GM12878 (cell line): Measurements from ENCODE around the gene DCAF4L1. TPM values are rescaled to one million over a fixed set of nuclear protein-coding genes. Genes with fewer than 3 reads are reported as not detected.

Source experiments
- ATAC-seq: fragments of 200-7000 bp; cut with Tn5 transposase; 3 replicates; pipeline ENCODE4 v1.9.1; 2020; ENCODE audit warnings: mild to moderate bottlenecking, moderate library complexity
- BruUV-seq: library from RNA; stranded (reverse); fragments of 400-500 nt; replicated peaks from 2 replicates; lab custom pipeline; 2021; lab: Mats Ljungman, UMichigan
- CTCF ChIA-PET: fragments of 300-600 bp; sonication (Branson Sonifier 250); formaldehyde crosslinking; extraction: SDS; loops from one replicate; lab custom pipeline; 2021; ENCODE audit warnings: inconsistent platforms; lab: Yijun Ruan, JAX
- POLR2A ChIA-PET: fragments of 350-600 bp; formaldehyde crosslinking; extraction: SDS; loops from one replicate; lab custom pipeline; 2021; ENCODE audit warnings: inconsistent platforms; lab: Charles Lee
- RAD21 ChIA-PET: fragments of 300-600 bp; sonication (Branson Sonifier 250); formaldehyde crosslinking; loops from one replicate; lab custom pipeline; 2023; ENCODE audit warnings: antibody characterized with exemption; ENCODE audit not compliant: unreplicated experiment; lab: Charles Lee
- SMC1A ChIA-PET: fragments of 300-600 bp; sonication (Branson Sonifier 250); formaldehyde crosslinking; loops from one replicate; lab custom pipeline; 2023; ENCODE audit not compliant: unreplicated experiment, uncharacterized antibody; lab: Charles Lee
- DNase-seq: peaks from one replicate; pipeline ENCODE4 v3.0.0-alpha.2; 2011; ENCODE audit warnings: low read depth, low spot score
- FAIRE-seq: peaks from 3 replicates; lab custom pipeline; 2011; peaks lifted over from hg19 to GRCh38; lab: Jason Lieb, UNC
- H2AFZ ChIP-seq: 2 replicates; pipeline ENCODE4 v1.6.0; 2011; ENCODE audit warnings: low read depth, low read length, control low read depth; ENCODE audit not compliant: control insufficient read depth
- H3K27ac ChIP-seq: 2 replicates; pipeline ENCODE4 v1.5.1; 2011; ENCODE audit warnings: control low read depth; ENCODE audit not compliant: control insufficient read depth, insufficient read depth
- H3K27me3 ChIP-seq, 2 experiments: replicated peaks in 1 of 2; 2 replicates each; pipeline versions ENCODE4 v1.6.0 to v1.6.1; 2011; ENCODE audit warnings: low read length in 1 of 2; ENCODE audit not compliant: control insufficient read depth in 2 of 2, insufficient read depth in 2 of 2
- H3K36me3 ChIP-seq, 2 experiments: 2 replicates each; pipeline ENCODE4 v1.5.1; 2011; ENCODE audit warnings: low read length in 1 of 2; ENCODE audit not compliant: control insufficient read depth in 2 of 2, insufficient read depth in 2 of 2
- H3K4me1 ChIP-seq: 2 replicates; pipeline ENCODE4 v1.6.1; 2011; ENCODE audit warnings: mild to moderate bottlenecking, low read length, moderate library complexity, mixed read lengths; ENCODE audit not compliant: control insufficient read depth, insufficient read depth
- H3K4me2 ChIP-seq: 2 replicates; pipeline ENCODE4 v1.6.0; 2011; ENCODE audit warnings: control low read depth; ENCODE audit not compliant: control insufficient read depth, insufficient read depth
- H3K4me3 ChIP-seq: fragments of 200-600 bp; sonication (generic); 2 replicates; pipeline ENCODE4 v1.5.1; 2016
- H3K79me2 ChIP-seq: 2 replicates; pipeline ENCODE4 v1.6.0; 2011; ENCODE audit warnings: low read length; ENCODE audit not compliant: control insufficient read depth, insufficient read depth
- H3K9ac ChIP-seq: 2 replicates; pipeline ENCODE4 v1.8.0; 2011; ENCODE audit warnings: low read length, control low read depth, mixed read lengths; ENCODE audit not compliant: control insufficient read depth, insufficient read depth
- H3K9me3 ChIP-seq: replicated peaks from 3 replicates; pipeline ENCODE4 v1.5.1; 2011; ENCODE audit warnings: mild to moderate bottlenecking, low read length; ENCODE audit not compliant: control insufficient read depth, insufficient read depth
- H4K20me1 ChIP-seq: 2 replicates; pipeline ENCODE4 v1.6.0; 2011; ENCODE audit not compliant: control insufficient read depth, insufficient read depth
- BACH1 ChIP-seq: fragments of 450-650 bp; IDR thresholded peaks from 2 replicates; pipeline ENCODE4 v1.6.1; 2017; ENCODE audit warnings: mild to moderate bottlenecking, borderline replicate concordance
- BMI1 ChIP-seq: fragments of 450-650 bp; IDR thresholded peaks from 2 replicates; pipeline ENCODE4 v1.6.1; 2016; ENCODE audit warnings: mild to moderate bottlenecking, moderate library complexity, borderline replicate concordance
- CREB1 ChIP-seq: IDR thresholded peaks from 2 replicates; pipeline ENCODE4 v1.6.1; 2012; ENCODE audit warnings: low read depth, mild to moderate bottlenecking, inconsistent platforms
- EZH2 ChIP-seq: IDR thresholded peaks from 2 replicates; pipeline ENCODE4 v1.6.1; 2012; ENCODE audit warnings: low read depth, mild to moderate bottlenecking, control low read depth, inconsistent platforms, low read length, borderline replicate concordance; ENCODE audit not compliant: control insufficient read depth
- MTA3 ChIP-seq: IDR thresholded peaks from 2 replicates; pipeline ENCODE4 v1.6.1; 2012; ENCODE audit warnings: low read length, inconsistent platforms, borderline replicate concordance
- NR2C1 ChIP-seq: fragments of 450-650 bp; IDR thresholded peaks from 2 replicates; pipeline ENCODE4 v1.6.1; 2017; ENCODE audit warnings: antibody characterized with exemption, mild to moderate bottlenecking, moderate library complexity
- NR2F1 ChIP-seq: fragments of 450-650 bp; conservative IDR thresholded peaks from 2 replicates; pipeline ENCODE4 v1.6.1; 2017; ENCODE audit warnings: mild to moderate bottlenecking
- RAD21 ChIP-seq: IDR thresholded peaks from 2 replicates; pipeline ENCODE4 v1.6.1; 2011; ENCODE audit warnings: mild to moderate bottlenecking, low read depth, low read length, moderate library complexity; ENCODE audit not compliant: insufficient read depth
- SMC3 ChIP-seq: IDR thresholded peaks from 2 replicates; pipeline ENCODE4 v1.6.1; 2011; ENCODE audit warnings: low read length, improper control_type of control experiment, borderline replicate concordance
- SPI1 ChIP-seq: IDR thresholded peaks from 2 replicates; pipeline ENCODE4 v1.6.1; 2011; ENCODE audit warnings: low read depth, mild to moderate bottlenecking, low read length, moderate library complexity, borderline replicate concordance; ENCODE audit not compliant: insufficient read depth
- ZBED1 ChIP-seq: IDR thresholded peaks from 2 replicates; pipeline ENCODE4 v1.6.1; 2016; ENCODE audit warnings: borderline replicate concordance
- WGBS: methylation state at CpG from one replicate; pipeline ENCODE4 v1.1.6; 2016; ENCODE audit warnings: low lambda C conversion rate; ENCODE audit not compliant: insufficient replicate concordance, insufficient coverage; ENCODE audit errors: missing lambda C conversion rate; 5-methylcytosine and 5-hydroxymethylcytosine counted together
- in situ Hi-C: fragments of 300-500 bp; cut with MboI; formaldehyde crosslinking; loops from 9 replicates; pipeline ENCODE4 v1.14.3; 2018; ENCODE audit warnings: mixed read lengths
- intact Hi-C: fragments of 100-400 bp; cut with micrococcal nuclease; formaldehyde crosslinking; loops from one replicate; pipeline ENCODE4 v1.14.2; 2022; ENCODE audit not compliant: unreplicated experiment
- polyA plus RNA-seq, 11 experiments: library from polyadenylated mRNA; depleted of rRNA in 4 of 11; unstranded in 6 of 11; stranded (reverse) in 5 of 11; fragments of >200 nt; fragmentation: Nextera tagmentation in 4 of 11; fragmentation: Illumina TruSeq in 1 of 11; extraction: Ambion mirVana in 4 of 11; extraction: Trizol in 1 of 11; gene quantifications; 1 replicate in 1 of 11; 2 replicates in 10 of 11; pipeline versions ENCODE4 v1.2.1 to v1.2.3, GENCODE V29; 2011 to 2016; ENCODE audit warnings: inconsistent platforms in 2 of 11, missing spikeins in 2 of 11, low read depth in 1 of 11
- total RNA-seq, 4 experiments: library from RNA; depleted of rRNA in 3 of 4; stranded (reverse); fragments of >200 nt in 3 of 4; fragmentation: Illumina TruSeq in 1 of 4; extraction: Trizol in 1 of 4; gene quantifications; 2 replicates each; pipeline versions ENCODE4 v1.2.1 to v1.2.3, GENCODE V29; 2013 to 2021
- TF ChIP-seq, protein P1 (sequence below): fragments of 450-650 bp; IDR thresholded peaks from 2 replicates; pipeline ENCODE4 v1.6.1; 2017; ENCODE audit warnings: borderline replicate concordance
- TF ChIP-seq, protein P2 (sequence below), 3 experiments: IDR thresholded peaks in 2 of 3; conservative IDR thresholded peaks in 1 of 3; 2 replicates each; pipeline ENCODE4 v1.5.1; 2011; ENCODE audit warnings: low read depth in 3 of 3, low read length in 3 of 3, mild to moderate bottlenecking in 3 of 3, control low read depth in 2 of 3, moderate library complexity in 2 of 3, inconsistent platforms in 1 of 3, mixed read lengths in 1 of 3; ENCODE audit not compliant: control insufficient read depth in 2 of 3, insufficient read depth in 1 of 3; ENCODE audit errors: extremely low read depth in 1 of 3
- TF ChIP-seq, protein P3 (sequence below): IDR thresholded peaks from 2 replicates; pipeline ENCODE4 v1.6.1; 2012; ENCODE audit warnings: low read depth, low read length, improper control_type of control experiment
- TF ChIP-seq, protein P4 (sequence below): fragments of 450-650 bp; IDR thresholded peaks from 2 replicates; pipeline ENCODE4 v1.6.1; 2017; ENCODE audit warnings: mild to moderate bottlenecking, low read depth, inconsistent platforms; ENCODE audit not compliant: poor library complexity, severe bottlenecking

DCAF4L1 gene
- total and polyA plus RNA-seq, 10 of the 15 experiments (the other 5 are each of a cell fraction or from before 2014, with no cell fraction given), result 0.04 to 0.48 (median 0.18) TPM

DNA sequence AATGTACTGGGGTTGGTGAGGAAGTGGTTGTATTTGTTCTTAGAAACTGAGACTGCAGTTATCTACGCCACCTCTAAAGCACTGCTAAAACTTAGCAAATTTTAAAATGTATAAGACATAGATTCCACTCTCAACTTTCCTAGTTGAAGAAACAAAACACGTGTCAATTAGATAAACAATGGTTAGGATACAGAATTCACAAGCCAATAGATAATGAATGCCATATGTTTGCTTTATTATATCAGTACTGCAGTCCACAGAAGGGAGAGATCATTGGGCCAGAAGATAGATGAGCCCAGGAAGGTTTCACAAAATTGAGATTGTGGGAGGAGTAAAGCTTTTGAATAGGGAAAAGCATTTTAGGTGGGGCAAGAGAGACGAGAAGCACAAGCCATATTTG is 32.0 kb upstream of the DCAF4L1 start (continued):
- TF ChIP-seq SPI1, result no peak
- TF ChIP-seq, protein P1, sequence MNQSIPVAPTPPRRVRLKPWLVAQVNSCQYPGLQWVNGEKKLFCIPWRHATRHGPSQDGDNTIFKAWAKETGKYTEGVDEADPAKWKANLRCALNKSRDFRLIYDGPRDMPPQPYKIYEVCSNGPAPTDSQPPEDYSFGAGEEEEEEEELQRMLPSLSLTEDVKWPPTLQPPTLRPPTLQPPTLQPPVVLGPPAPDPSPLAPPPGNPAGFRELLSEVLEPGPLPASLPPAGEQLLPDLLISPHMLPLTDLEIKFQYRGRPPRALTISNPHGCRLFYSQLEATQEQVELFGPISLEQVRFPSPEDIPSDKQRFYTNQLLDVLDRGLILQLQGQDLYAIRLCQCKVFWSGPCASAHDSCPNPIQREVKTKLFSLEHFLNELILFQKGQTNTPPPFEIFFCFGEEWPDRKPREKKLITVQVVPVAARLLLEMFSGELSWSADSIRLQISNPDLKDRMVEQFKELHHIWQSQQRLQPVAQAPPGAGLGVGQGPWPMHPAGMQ, result no peak

DNA sequence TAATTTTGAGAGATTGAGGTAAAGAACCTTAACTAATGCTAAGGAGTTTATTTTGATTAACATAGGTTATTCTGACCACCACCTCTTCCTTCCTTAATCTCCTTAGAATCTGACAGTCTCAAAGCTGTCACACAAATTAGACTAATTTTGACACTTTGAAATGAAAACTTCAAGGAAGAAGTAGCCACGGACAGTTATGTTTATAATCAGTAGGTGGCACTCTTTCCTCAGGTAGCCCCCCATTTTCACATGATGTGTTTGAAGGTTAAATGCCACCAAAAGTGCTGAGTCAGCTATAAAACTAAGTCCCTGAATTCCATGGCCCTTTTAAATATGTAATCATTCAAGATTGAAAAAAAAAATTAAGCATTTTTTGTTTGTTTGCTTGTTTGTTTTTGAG is 23.9 kb upstream of the DCAF4L1 start:
- no peaks in the 10 kb centered on the region for H3K9me3 ChIP-seq
- DNase-seq (peak; percentile 20), FAIRE-seq (no peak), ATAC-seq (peak; percentile 76)
- no peak overlapping the region for H3K4me2 ChIP-seq
- no peak overlapping the region for H2AFZ ChIP-seq
- no peak overlapping the region for H3K9ac ChIP-seq
- no peaks in the 10 kb centered on the region for H3K79me2 ChIP-seq
- no peak overlapping the region for H3K4me3 ChIP-seq
- intact Hi-C loops (loop anchor here (1.0 kb wide), 1 partner anchor 323 kb away; no protein-coding TSS in a partner anchor), in situ Hi-C loops (loop anchor here (10.0 kb wide), 1 partner anchor 557 kb away; no protein-coding TSS in a partner anchor)
- no peaks in the 10 kb centered on the region for H4K20me1 ChIP-seq
- no peak overlapping the region for H3K27ac ChIP-seq
- SMC1A ChIA-PET, result interaction anchor here (0.5 to 1.2 kb wide), 7 partner anchors 19 to 1156 kb away, joined by 3 to 4 read pairs (median 3); no protein-coding TSS in a partner anchor
- BruUV-seq, result TSS peak; percentile 33
- POLR2A ChIA-PET, result no interaction called here
- H3K4me1 ChIP-seq, result no peaks in the 10 kb centered on the region
- H3K27me3 ChIP-seq, result no peaks in the 10 kb centered on the region
- CTCF ChIA-PET, result interaction anchor here (0.6 to 2.1 kb wide), 15 partner anchors 9 to 1010 kb away, joined by 3 to 17 read pairs (median 4); partner anchors contain the start of gene SLC30A9
- H3K36me3 ChIP-seq, result peaks cover 0 to 4% of the 10 kb centered on the region in 2 experiments; a peak in 2 of 4 replicates
- RAD21 ChIA-PET, result interaction anchor here (0.5 to 1.1 kb wide), 3 partner anchors 32 to 562 kb away, joined by 3 to 5 read pairs (median 3); partner anchors contain the start of gene SLC30A9
- WGBS, result 5% methylated on average over 1 of the region's 1 CpG
- TF ChIP-seq MTA3 (no peak), EZH2 (no peak), NR2C1 (peak; percentile 30; the same call in 1 of the 2 replicates), CREB1 (no peak), BMI1 (no peak), RAD21 (peak; percentile 74), BACH1 (peak; percentile 82), ZBED1 (no peak), NR2F1 (peak; percentile 59), SMC3 (peak; percentile 29; the same call in 1 of the 2 replicates)
- TF ChIP-seq, protein P2, sequence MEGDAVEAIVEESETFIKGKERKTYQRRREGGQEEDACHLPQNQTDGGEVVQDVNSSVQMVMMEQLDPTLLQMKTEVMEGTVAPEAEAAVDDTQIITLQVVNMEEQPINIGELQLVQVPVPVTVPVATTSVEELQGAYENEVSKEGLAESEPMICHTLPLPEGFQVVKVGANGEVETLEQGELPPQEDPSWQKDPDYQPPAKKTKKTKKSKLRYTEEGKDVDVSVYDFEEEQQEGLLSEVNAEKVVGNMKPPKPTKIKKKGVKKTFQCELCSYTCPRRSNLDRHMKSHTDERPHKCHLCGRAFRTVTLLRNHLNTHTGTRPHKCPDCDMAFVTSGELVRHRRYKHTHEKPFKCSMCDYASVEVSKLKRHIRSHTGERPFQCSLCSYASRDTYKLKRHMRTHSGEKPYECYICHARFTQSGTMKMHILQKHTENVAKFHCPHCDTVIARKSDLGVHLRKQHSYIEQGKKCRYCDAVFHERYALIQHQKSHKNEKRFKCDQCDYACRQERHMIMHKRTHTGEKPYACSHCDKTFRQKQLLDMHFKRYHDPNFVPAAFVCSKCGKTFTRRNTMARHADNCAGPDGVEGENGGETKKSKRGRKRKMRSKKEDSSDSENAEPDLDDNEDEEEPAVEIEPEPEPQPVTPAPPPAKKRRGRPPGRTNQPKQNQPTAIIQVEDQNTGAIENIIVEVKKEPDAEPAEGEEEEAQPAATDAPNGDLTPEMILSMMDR (IDR thresholded peaks at IDR 0.05 in 2 of 3, conservative IDR thresholded peaks at IDR 0.05 in 1 of 3; ENCODE audit: control insufficient read depth in 2 of 3, extremely low read depth in 1 of 3, insufficient read depth in 1 of 3, low read depth in 3 of 3, low read length in 3 of 3), result peak; percentile 43 to 59 (median 57); a peak in 5 of 6 replicates
- TF ChIP-seq, protein P3, sequence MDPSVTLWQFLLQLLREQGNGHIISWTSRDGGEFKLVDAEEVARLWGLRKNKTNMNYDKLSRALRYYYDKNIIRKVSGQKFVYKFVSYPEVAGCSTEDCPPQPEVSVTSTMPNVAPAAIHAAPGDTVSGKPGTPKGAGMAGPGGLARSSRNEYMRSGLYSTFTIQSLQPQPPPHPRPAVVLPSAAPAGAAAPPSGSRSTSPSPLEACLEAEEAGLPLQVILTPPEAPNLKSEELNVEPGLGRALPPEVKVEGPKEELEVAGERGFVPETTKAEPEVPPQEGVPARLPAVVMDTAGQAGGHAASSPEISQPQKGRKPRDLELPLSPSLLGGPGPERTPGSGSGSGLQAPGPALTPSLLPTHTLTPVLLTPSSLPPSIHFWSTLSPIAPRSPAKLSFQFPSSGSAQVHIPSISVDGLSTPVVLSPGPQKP, result peak; percentile 57; the same call in 1 of the 2 replicates
- TF ChIP-seq, protein P4, sequence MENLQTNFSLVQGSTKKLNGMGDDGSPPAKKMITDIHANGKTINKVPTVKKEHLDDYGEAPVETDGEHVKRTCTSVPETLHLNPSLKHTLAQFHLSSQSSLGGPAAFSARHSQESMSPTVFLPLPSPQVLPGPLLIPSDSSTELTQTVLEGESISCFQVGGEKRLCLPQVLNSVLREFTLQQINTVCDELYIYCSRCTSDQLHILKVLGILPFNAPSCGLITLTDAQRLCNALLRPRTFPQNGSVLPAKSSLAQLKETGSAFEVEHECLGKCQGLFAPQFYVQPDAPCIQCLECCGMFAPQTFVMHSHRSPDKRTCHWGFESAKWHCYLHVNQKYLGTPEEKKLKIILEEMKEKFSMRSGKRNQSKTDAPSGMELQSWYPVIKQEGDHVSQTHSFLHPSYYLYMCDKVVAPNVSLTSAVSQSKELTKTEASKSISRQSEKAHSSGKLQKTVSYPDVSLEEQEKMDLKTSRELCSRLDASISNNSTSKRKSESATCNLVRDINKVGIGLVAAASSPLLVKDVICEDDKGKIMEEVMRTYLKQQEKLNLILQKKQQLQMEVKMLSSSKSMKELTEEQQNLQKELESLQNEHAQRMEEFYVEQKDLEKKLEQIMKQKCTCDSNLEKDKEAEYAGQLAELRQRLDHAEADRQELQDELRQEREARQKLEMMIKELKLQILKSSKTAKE, result peak; percentile 45
